ENCODE measurements around the gene PDP2. TPM values are rescaled to one million over a fixed set of nuclear protein-coding genes. Genes with fewer than 3 reads are reported as not detected.

Gene PDP2
- total RNA-seq, 1 experiment from 2014 or later, result 23.1 TPM

- Histone ChIP-seq H2BK120ac (ENCODE audit: low read depth, low read length, poor library complexity, severe bottlenecking) (no peak overlapping the region), H2BK15ac (ENCODE audit: low read depth, low read length) (no peak overlapping the region), H2BK5ac (ENCODE audit: insufficient read length, low read length) (no peak overlapping the region), H3K18ac (ENCODE audit: insufficient read length, low read depth, low read length) (no peak overlapping the region), H3K4ac (ENCODE audit: low read depth, low read length) (no peak overlapping the region), H3K23me2 (ENCODE audit: insufficient read length, low read depth, low read length, poor library complexity, severe bottlenecking) (peaks cover 16% of the 10 kb centered on the region), H4K8ac (replicated peaks; ENCODE audit: insufficient read length, low read depth, low read length) (no peak overlapping the region), H3K56ac (ENCODE audit: insufficient read length, low read depth, low read length) (no peak overlapping the region), H2BK12ac (ENCODE audit: insufficient read length, low read depth, low read length) (no peak overlapping the region), H3K9me3 (ENCODE audit: control insufficient read depth, low read depth, low read length) (no peaks in the 10 kb centered on the region), H4K20me1 (ENCODE audit: control insufficient read depth, insufficient read depth, insufficient read length) (no peaks in the 10 kb centered on the region), H2BK20ac (ENCODE audit: low read depth, low read length, poor library complexity, severe bottlenecking) (no peak overlapping the region), H3K4me1 (ENCODE audit: insufficient read depth, low read length) (no peaks in the 10 kb centered on the region), H3K79me2 (ENCODE audit: insufficient read depth, low read length) (no peaks in the 10 kb centered on the region), H4K5ac (ENCODE audit: insufficient read length, low read depth, low read length) (no peak overlapping the region), H4K91ac (ENCODE audit: insufficient read length, low read depth, low read length) (no peak overlapping the region), H3K27me3 (ENCODE audit: insufficient read depth, low read length) (no peaks in the 10 kb centered on the region), H3T11ph (ENCODE audit: low read length) (no peak overlapping the region), H2AK5ac (ENCODE audit: insufficient read length, low read length) (no peak overlapping the region), H3K14ac (ENCODE audit: insufficient read depth, low read length) (no peak overlapping the region), H3K23ac (ENCODE audit: insufficient read length, low read depth, low read length) (no peak overlapping the region), H3K4me2 (ENCODE audit: insufficient read depth, insufficient read length, low read length) (no peak overlapping the region), H3K9ac (ENCODE audit: extremely low read depth, insufficient read length, low read length) (no peak overlapping the region), H3K27ac (ENCODE audit: insufficient read length, low read depth, low read length) (no peak overlapping the region), H3K79me1 (ENCODE audit: insufficient read depth, low read depth, low read length, poor library complexity, severe bottlenecking) (no peaks in the 10 kb centered on the region), H2AFZ (ENCODE audit: low read length) (no peak overlapping the region)
- no CpG with 5 or more reads among the region's 6 CpGs for WGBS (ENCODE audit: extremely low coverage, insufficient read length, low lambda C conversion rate)
- no peak for TF ChIP-seq CTCF (conservative IDR thresholded peaks at IDR 0.05)
- Mint-ChIP-seq H3K4me3 (peak overlapping the region; percentile 32 to 58; a peak in 3 of 5 replicates), H3K27me3 (ENCODE audit: low read depth) (no peaks in the 10 kb centered on the region), H3K9me3 (no peaks in the 10 kb centered on the region), H3K27ac (no peak overlapping the region), H3K36me3 (ENCODE audit: insufficient read depth in 1 of 3, low read depth in 3 of 3) (peaks cover 9 to 36% (median 18%) of the 10 kb centered on the region in 3 experiments), H3K4me1 (peaks cover 13 to 27% of the 10 kb centered on the region in 2 experiments)
- DNase-seq, result no peak
Measured at GRCh38 chr16:66936462-66936861, 56.1 kb downstream of the PDP2 start.
